Ishikawa (cell line): ENCODE data around the gene NOTCH1.

ENCODE experiments used
- CEBPB ChIP-seq: IDR thresholded peaks from 2 replicates; pipeline ENCODE4 v1.6.1; 2012
- EP300 ChIP-seq: IDR thresholded peaks from 2 replicates; pipeline ENCODE4 v1.6.1; 2012; ENCODE audit warnings: borderline replicate concordance
- NFIC ChIP-seq: IDR thresholded peaks from 2 replicates; pipeline ENCODE4 v1.6.1; 2012
- RAD21 ChIP-seq: IDR thresholded peaks from 2 replicates; pipeline ENCODE4 v1.6.1; 2012; ENCODE audit warnings: low read depth
- TAF1 ChIP-seq: IDR thresholded peaks from 2 replicates; pipeline ENCODE4 v1.6.1; 2012; ENCODE audit warnings: low read depth, mild to moderate bottlenecking
- TCF12 ChIP-seq: IDR thresholded peaks from 2 replicates; pipeline ENCODE4 v1.6.1; 2012; ENCODE audit warnings: low read depth
- TEAD4 ChIP-seq: IDR thresholded peaks from 2 replicates; pipeline ENCODE4 v1.6.1; 2012
- USF1 ChIP-seq: IDR thresholded peaks from 2 replicates; pipeline ENCODE4 v1.6.1; 2012
- YY1 ChIP-seq: IDR thresholded peaks from 2 replicates; pipeline ENCODE4 v1.6.1; 2012; ENCODE audit warnings: low read depth
- TF ChIP-seq, protein P1 (sequence below): IDR thresholded peaks from 2 replicates; pipeline ENCODE4 v1.6.1; 2012
- TF ChIP-seq, protein P2 (sequence below): IDR thresholded peaks from 2 replicates; pipeline ENCODE4 v1.6.1; 2012; ENCODE audit warnings: low read depth, mild to moderate bottlenecking

GRCh38 chr9:136459425-136459824, 86.4 kb downstream of the NOTCH1 start:
- no peak for TF ChIP-seq EP300
- TF ChIP-seq RAD21: no peak
- TF ChIP-seq USF1: no peak
- TF ChIP-seq, protein P1, sequence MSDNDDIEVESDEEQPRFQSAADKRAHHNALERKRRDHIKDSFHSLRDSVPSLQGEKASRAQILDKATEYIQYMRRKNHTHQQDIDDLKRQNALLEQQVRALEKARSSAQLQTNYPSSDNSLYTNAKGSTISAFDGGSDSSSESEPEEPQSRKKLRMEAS: no peak
- no peak for TF ChIP-seq TEAD4
- TF ChIP-seq, protein P2, sequence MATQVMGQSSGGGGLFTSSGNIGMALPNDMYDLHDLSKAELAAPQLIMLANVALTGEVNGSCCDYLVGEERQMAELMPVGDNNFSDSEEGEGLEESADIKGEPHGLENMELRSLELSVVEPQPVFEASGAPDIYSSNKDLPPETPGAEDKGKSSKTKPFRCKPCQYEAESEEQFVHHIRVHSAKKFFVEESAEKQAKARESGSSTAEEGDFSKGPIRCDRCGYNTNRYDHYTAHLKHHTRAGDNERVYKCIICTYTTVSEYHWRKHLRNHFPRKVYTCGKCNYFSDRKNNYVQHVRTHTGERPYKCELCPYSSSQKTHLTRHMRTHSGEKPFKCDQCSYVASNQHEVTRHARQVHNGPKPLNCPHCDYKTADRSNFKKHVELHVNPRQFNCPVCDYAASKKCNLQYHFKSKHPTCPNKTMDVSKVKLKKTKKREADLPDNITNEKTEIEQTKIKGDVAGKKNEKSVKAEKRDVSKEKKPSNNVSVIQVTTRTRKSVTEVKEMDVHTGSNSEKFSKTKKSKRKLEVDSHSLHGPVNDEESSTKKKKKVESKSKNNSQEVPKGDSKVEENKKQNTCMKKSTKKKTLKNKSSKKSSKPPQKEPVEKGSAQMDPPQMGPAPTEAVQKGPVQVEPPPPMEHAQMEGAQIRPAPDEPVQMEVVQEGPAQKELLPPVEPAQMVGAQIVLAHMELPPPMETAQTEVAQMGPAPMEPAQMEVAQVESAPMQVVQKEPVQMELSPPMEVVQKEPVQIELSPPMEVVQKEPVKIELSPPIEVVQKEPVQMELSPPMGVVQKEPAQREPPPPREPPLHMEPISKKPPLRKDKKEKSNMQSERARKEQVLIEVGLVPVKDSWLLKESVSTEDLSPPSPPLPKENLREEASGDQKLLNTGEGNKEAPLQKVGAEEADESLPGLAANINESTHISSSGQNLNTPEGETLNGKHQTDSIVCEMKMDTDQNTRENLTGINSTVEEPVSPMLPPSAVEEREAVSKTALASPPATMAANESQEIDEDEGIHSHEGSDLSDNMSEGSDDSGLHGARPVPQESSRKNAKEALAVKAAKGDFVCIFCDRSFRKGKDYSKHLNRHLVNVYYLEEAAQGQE: no peak
- no peak for TF ChIP-seq CEBPB
- TF ChIP-seq YY1: no peak
- no peak for TF ChIP-seq NFIC
- TF ChIP-seq TAF1: no peak
- TF ChIP-seq TCF12: no peak
